Osteocyte (in vitro differentiated cells): ENCODE results near the gene LILRA2. TPM values are rescaled to one million over a fixed set of nuclear protein-coding genes. Genes with fewer than 3 reads are reported as not detected.

ENCODE experiments used
- DNase-seq: peaks from one replicate; pipeline ENCODE4 v3.0.0; 2021; ENCODE audit warnings: mixed read lengths; ENCODE audit not compliant: unreplicated experiment; ENCODE audit errors: extremely low spot score
- H3K27ac Mint-ChIP-seq: one replicate; pipeline ENCODE4 v1.8.0; 2021; ENCODE audit warnings: mild to moderate bottlenecking, mixed read lengths; ENCODE audit not compliant: unreplicated experiment
- H3K27me3 Mint-ChIP-seq: one replicate; pipeline ENCODE4 v1.8.0; 2021; ENCODE audit warnings: mixed read lengths; ENCODE audit not compliant: unreplicated experiment
- H3K36me3 Mint-ChIP-seq: one replicate; pipeline ENCODE4 v1.8.0; 2021; ENCODE audit warnings: mixed read lengths; ENCODE audit not compliant: unreplicated experiment
- H3K4me1 Mint-ChIP-seq: one replicate; pipeline ENCODE4 v1.8.0; 2021; ENCODE audit warnings: mixed read lengths; ENCODE audit not compliant: unreplicated experiment
- H3K4me3 Mint-ChIP-seq: one replicate; pipeline ENCODE4 v1.8.0; 2021; ENCODE audit warnings: mild to moderate bottlenecking, moderate library complexity, mixed read lengths; ENCODE audit not compliant: unreplicated experiment
- H3K9me3 Mint-ChIP-seq: one replicate; pipeline ENCODE4 v1.8.0; 2021; ENCODE audit warnings: mixed read lengths; ENCODE audit not compliant: unreplicated experiment
- total RNA-seq: library from RNA; stranded (reverse); gene quantifications from 2 replicates; pipeline ENCODE4 v1.2.1, GENCODE V29; 2021
- TF ChIP-seq, protein P1 (sequence below): fragments of 200-600 bp; sonication (generic); IDR thresholded peaks from 2 replicates; pipeline ENCODE4 v1.5.0; 2021; ENCODE audit warnings: antibody characterized with exemption, mild to moderate bottlenecking, moderate library complexity

Gene LILRA2
- total RNA-seq, 1 donor from 2014 or later = not detected

- no peak overlapping the region for H3K27ac Mint-ChIP-seq
- TF ChIP-seq, protein P1, sequence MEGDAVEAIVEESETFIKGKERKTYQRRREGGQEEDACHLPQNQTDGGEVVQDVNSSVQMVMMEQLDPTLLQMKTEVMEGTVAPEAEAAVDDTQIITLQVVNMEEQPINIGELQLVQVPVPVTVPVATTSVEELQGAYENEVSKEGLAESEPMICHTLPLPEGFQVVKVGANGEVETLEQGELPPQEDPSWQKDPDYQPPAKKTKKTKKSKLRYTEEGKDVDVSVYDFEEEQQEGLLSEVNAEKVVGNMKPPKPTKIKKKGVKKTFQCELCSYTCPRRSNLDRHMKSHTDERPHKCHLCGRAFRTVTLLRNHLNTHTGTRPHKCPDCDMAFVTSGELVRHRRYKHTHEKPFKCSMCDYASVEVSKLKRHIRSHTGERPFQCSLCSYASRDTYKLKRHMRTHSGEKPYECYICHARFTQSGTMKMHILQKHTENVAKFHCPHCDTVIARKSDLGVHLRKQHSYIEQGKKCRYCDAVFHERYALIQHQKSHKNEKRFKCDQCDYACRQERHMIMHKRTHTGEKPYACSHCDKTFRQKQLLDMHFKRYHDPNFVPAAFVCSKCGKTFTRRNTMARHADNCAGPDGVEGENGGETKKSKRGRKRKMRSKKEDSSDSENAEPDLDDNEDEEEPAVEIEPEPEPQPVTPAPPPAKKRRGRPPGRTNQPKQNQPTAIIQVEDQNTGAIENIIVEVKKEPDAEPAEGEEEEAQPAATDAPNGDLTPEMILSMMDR = no peak
- no peaks in the 10 kb centered on the region for H3K36me3 Mint-ChIP-seq
- no peaks in the 10 kb centered on the region for H3K27me3 Mint-ChIP-seq
- H3K4me1 Mint-ChIP-seq = no peaks in the 10 kb centered on the region
- H3K9me3 Mint-ChIP-seq = peaks cover 26% of the 10 kb centered on the region
- DNase-seq = no peak
- no peak overlapping the region for H3K4me3 Mint-ChIP-seq
These were observed 24.8 kb upstream of the LILRA2 start for GRCh38 chr19:54548806-54549205.

- Mint-ChIP-seq H3K9me3 (peaks cover 25% of the 10 kb centered on the region), H3K27me3 (no peaks in the 10 kb centered on the region), H3K4me3 (no peak overlapping the region), H3K4me1 (no peaks in the 10 kb centered on the region), H3K27ac (no peak overlapping the region), H3K36me3 (no peaks in the 10 kb centered on the region)
- TF ChIP-seq, protein P1 = no peak
- peak; percentile 78 for DNase-seq
These were observed 24.4 kb upstream of the LILRA2 start for GRCh38 chr19:54549224-54549623.

DNA sequence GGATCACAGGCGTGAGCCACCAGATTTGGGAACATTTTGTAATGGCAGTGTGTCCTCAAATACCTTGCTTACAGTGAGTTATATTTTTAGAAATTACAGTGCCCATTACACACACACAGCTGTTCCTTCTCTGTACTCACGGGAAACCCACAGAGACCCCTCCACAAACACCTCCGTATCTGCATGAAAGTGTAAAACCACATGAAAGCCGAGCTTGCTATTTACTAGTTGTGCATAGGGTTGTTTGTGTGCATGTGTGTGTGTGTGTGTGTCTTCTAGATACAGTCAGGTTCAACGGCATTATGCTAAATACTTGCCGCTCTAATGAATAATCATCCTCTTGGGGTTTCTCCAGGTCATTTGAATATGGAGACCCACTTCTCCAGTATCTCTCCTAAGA, 22.3 kb upstream of the LILRA2 start:
- DNase-seq = peak; percentile 13
- TF ChIP-seq, protein P1 = no peak
- Mint-ChIP-seq H3K27me3 (no peaks in the 10 kb centered on the region), H3K4me3 (no peak overlapping the region), H3K36me3 (no peaks in the 10 kb centered on the region), H3K4me1 (no peaks in the 10 kb centered on the region), H3K27ac (no peak overlapping the region), H3K9me3 (peaks cover 18% of the 10 kb centered on the region)

- Mint-ChIP-seq H3K4me1 (no peaks in the 10 kb centered on the region), H3K9me3 (peaks cover 17% of the 10 kb centered on the region), H3K4me3 (no peak overlapping the region), H3K27me3 (no peaks in the 10 kb centered on the region), H3K27ac (no peak overlapping the region), H3K36me3 (no peaks in the 10 kb centered on the region)
- peak; percentile 76 for DNase-seq
- TF ChIP-seq, protein P1 = no peak
These were observed 21.4 kb upstream of the LILRA2 start for GRCh38 chr19:54551950-54552912.

DNA sequence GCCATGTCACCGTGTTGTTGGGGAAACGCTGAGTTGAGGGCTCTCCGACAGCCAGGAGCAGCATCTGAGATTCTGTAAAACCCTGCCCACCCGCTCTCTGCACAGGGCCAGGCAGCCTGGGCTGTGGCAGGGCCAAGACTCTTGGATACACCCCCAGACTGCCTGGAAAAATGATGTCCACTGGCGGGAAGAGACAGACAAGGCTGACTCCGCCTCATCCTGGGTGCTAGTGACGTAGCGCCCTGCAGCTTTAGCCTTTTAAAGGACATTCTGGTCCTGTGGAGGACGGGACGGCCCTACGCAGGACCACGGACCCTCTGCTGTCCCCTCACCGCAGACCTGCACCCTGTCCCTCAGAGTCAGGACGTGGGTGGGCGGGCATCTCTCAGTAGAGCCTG, 20.7 kb upstream of the LILRA2 start:
- peaks cover 17% of the 10 kb centered on the region for H3K9me3 Mint-ChIP-seq
- no peak overlapping the region for H3K27ac Mint-ChIP-seq
- TF ChIP-seq, protein P1 = no peak
- DNase-seq = peak; percentile 60
- H3K4me1 Mint-ChIP-seq = no peaks in the 10 kb centered on the region
- H3K27me3 Mint-ChIP-seq = no peaks in the 10 kb centered on the region
- no peak overlapping the region for H3K4me3 Mint-ChIP-seq
- no peaks in the 10 kb centered on the region for H3K36me3 Mint-ChIP-seq
